NCI-H2227 treated with DMSO at 0.1 percent for 48 hours (cell line): ENCODE data around the gene GPR180.

Experiments
- DNase-seq: peaks from one replicate; lab custom pipeline; 2025; lab: John Stamatoyannopoulos, UW

GPR180 gene

DNA sequence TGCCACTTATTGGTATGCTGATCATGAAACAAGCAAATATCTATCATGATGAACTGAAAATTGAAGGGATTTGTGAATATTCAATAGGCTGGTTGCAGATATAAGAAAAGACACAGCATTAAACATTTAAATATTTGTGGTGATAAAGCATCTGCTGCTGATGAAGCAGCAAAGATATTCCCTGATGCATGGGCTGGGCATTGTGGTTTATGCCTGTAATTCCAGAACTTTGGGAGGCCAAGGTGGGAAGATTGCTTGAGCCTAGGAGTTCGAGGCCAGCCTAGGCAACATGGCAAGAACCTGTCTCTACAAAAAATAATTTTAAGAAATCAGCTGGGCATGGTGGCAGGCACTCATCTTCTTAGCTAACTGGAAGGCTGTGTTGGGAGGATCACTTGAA lies 54.5 kb downstream of the GPR180 start:
- DNase-seq, result no peak

DNA sequence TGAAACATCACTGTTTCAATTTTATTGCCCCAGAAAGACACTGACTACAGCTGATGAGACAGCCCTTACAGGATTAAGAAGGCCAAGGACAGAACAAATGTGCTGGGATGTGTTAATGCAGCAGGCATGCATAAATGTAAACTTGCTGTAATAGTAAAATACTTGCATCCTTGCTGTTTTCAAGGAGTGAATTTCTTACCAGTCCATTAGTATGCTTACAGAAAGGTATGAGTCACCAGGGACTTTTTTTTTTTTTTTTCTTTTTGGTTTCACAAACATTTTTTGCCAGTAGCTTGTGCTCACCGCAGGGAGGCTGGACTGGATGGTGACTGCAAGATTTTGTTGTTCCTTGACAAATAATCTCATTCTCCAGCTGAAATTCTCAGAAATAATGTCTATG lies 55.1 kb downstream of the GPR180 start:
- DNase-seq, result no peak

DNA sequence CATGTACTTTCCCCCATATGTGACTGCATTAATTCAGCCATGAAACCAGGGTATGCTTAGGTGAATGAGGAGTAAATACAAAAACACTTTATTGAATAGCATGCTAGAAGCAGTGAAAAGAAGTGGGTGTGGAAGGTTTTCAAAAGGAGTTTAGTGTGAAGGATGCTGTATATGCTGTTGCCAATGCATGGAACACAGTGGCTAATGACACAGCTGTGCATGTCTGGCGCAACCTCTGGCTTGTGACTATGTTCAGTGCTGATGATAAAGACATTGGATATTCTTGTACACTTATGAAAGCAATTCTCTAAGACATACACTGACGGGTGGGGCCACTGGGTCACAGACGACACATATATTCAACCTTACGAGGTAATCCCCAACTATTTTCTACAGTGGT lies 55.5 kb downstream of the GPR180 start:
- DNase-seq, result no peak

DNA sequence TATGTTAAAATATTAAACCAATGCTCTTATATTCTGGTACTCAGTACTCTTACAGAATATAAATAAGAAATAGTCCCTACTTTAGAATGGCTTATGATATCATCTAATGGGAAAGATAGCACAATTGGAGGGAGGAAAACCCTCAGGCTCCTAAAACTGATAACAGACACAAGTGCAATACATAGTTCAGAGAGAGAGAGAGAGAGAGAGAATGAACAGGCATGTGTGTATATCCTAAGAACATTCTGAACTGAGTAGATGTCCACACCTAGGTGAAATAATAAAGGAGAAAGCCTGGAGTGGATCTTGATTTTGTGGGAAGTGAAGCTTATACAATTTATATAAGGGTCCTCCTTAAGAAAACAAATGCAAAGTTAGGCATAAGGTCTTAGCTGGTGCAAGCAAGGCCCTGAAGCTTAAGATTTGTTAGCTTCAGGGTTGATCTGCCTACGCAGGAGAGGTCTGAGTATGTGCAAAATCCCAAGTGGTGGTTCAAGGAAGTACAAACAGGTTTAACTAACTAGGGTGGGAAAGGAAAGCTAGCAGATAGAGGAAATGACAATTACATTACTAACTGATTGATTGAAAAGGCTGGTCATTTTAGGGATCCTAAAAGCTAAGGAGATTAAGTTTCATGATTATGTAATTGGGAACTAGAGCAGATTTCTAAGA lies 57.4 kb downstream of the GPR180 start:
- no peak for DNase-seq

DNA sequence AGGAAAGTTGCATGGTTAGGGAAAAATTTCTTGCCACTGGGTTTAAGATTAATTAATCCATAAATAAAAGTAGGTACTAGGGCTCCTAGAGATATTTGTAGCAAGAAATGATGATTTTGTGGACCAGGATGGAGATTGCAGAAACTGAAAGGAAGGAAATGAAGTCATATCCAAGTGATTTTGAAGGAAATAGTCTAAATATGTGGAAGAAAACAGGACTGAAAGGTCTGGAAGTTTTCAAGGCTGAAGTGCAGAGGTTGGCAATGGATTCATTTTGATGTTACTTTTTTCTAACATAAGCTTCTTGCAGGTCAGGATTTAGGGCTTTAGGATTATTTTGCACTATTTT lies 57.9 kb downstream of the GPR180 start:
- DNase-seq, result no peak

DNA sequence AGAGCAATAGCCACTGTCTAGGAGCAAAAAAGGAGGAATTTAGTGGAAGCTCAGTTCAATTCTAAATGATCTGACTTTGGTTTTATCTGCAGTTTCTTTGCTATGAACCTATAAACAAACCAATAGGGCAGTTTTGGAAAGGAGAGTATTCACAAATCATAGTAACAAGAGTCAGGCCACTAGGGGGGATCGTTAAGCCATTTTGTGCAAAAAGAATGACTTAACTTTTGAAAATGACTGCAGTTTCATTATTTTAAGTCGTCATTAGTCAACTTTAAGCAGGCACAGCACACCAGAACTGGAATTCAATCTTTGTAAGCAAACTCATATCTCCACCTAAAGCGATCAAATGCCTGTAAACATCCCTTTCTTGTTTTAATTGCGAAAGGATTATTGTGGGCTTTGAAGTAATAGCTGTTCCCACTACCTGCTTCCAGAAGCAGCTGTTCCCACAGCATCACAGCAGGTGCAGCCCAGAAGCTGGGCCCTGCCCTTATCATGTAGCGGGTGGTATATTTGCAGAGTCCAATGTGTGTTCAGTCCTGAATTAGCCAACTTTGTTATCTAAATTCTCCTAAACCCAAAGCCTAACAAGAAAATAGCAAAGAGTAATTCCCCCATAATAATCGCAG lies 59.2 kb downstream of the GPR180 start:
- no peak for DNase-seq

DNA sequence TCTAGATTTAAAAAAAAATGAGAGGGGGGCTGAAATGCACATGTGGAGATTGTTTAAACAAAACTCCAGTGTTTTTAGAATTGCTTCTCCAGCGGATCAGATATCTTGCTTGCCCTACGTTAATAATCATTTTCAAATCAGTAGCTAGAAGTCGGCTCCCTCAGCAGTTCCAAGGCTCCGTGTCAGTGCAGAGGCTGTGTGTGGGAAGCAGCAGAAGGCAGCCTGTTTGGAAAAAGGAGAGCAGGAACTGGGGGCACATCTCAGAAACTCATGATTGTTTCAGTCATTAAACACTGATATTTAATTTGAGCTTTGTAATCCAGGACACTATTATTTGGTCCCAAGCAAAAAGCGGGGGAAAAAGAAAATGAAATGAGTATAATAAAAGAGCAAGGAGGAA lies 59.7 kb downstream of the GPR180 start:
- no peak for DNase-seq

DNA sequence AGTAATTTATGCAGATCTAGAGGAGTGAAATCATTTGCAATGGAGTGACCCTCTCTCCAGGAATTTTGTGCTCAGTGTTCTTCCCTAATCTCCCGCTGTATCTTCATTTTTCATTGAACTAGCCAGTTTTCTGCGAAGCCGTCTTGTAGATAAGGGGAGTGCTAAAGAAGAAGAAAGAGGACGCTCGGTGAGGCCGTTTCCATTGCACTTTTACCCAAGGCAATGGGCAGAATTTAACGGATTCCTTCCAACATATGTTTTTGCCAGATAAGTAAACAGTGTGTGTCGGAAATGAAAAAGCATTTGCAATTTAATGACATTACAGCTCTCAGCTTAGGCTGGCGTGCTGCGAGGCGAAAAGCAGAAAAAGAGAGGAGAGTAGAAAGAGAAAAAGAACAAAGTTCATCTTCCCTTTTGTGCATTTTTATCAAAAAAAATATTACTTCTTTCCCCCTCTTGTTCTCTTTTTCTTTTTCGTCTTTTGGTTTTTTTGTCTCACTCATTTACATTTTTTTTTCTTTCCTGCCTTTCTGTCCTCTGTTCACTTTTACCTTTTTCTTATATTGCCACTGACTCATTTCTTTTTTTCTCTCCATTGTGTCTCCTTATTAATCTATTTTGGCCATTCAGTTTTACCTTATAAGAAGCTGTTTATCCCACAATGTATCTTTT lies 60.8 kb downstream of the GPR180 start:
- DNase-seq, result no peak

DNA sequence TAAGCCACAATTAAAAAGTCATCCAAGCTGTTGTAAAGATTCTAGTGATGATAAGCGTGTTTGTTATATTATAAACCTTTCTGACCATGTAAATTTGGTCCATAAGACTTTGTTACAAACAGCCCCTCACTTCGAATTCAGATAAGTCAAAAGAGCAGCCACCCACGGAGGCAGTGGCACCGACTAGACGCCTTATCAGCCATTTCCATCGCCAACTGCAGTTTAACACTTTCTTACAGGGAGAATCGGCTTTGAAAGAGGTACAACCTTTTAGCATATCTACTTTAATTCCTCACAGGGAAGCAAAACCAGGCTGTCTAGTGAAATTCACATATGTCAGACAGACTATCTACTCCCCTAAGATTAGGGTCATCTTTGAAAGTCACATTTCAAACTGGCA lies 63.2 kb downstream of the GPR180 start:
- DNase-seq, result no peak

DNA sequence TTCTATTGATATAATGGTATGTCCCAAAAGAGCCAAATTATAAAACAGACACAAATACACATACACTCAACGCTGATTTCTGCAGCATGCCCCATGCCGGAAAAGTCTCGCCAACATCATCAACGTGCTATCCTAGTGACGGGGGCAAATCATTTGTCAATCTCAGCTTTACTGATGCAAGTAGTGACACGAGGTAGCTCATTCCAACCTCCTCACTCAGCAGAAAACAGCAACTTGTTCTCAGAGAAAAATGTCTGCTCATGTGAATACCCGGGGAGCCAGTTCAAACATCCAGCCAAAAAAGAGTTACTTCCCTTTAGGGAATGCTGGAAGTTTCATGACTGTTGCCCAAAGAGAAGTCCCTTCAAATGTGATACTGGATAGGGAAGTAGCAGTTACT lies 64.4 kb downstream of the GPR180 start:
- DNase-seq, result no peak

DNA sequence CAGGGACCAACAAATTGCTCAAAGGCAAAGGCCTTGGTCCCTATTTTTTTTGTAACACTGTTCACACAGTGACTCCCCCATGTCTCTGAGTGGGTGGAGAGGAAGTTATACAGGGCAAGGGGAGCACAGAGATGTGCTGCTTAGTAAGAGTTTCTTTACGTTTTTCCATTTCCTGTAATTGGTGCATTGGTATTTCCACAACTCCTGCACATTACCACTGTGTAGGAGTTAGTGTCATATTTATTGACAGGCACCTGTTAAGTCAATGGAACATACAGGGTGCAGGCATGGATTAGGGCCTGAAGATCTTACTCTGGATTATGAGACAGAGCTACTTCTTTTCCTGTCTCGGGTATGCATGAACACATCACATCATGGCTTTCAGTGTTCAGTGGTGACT lies 65.5 kb downstream of the GPR180 start:
- no peak for DNase-seq

DNA sequence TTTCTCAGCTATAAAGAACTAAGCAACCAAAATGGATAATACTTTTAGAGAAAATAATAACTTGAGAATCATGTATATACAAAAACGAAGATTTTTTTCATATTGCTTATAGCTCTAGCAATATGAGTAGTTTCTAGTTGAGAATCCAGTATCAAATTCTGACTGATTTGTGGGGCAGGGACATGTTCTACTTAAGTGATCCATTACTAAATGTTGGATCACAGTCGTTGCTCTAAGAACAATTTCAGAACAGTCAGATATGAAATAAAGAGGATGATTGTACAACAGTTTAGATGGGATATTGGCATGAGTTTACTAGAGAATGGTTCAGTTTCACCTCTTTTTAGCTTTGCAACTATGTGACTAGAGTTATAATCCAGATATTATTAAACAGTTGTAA lies 70.7 kb downstream of the GPR180 start:
- DNase-seq, result no peak

DNA sequence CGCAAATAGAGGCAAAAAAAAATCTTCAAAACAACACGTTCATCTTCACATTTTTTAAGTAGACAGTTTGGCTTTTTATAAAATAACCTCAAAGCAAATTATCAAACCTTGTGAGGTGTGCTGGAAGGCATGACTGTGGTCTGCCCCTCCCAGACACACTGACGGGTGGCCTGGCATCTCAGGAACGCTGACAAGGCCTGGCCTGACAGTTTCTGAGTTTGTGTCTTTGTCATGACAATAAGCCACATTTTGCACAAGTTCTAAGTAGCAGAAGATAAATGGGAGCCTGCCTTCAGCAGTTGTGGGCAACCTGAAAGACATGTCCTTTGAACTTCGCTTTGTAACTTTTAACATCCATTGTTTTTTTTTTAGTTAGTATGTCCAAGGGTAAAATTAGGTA lies 72.2 kb downstream of the GPR180 start:
- no peak for DNase-seq

DNA sequence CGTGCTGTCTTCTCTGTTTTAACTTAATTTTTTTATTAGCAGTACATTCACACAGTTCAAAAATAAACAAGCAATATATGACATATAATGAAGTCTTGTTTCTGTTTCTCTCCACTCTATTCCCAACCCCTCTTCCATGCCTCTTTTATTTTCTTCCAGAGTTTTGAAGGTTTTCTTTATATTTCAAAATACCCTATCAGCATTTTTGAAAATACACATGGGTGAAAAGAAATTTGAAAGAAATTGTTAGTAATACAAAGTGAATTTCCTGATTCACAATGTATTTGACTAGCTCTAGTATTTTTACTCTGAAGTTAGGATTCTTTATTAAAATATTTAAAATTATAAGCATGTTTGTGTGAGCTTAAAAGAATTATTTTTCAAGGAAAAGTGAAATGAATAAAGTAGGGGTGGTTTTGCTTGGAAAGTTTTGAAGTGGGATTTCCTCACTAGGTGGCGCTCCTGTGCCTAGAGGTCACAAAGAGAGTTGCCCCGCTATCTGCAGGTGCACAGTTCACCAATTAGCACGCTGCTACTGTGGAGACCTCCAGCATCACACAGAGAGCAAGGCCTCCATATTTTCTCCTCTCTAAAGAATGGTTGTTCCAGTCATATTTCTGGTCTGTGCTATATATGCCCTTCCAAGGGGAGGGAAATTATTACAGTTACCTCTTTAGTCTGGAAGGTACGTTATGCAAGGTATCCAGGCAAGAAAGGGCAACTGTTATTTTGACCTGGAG lies 73.1 kb downstream of the GPR180 start:
- DNase-seq, result no peak

DNA sequence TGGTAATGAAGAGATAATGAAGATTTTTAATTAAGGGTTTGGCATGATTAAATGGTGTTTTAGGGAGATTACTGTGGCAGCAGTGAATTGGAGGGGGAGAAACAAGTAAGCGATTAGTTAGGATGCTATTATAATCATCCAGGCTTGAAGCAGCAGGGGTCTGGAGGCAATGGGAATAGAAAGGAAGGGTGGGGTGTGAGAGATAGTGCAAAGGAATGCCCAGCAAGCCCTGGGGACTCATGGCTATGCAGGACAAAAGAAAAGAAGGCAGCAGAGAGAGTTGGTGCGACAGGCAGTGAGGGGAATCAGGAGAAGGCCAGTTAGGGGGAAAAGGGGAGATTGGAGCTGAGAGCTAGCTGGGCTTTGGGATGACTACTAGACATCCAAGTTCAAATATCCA lies 76.1 kb downstream of the GPR180 start:
- DNase-seq, result no peak

DNA sequence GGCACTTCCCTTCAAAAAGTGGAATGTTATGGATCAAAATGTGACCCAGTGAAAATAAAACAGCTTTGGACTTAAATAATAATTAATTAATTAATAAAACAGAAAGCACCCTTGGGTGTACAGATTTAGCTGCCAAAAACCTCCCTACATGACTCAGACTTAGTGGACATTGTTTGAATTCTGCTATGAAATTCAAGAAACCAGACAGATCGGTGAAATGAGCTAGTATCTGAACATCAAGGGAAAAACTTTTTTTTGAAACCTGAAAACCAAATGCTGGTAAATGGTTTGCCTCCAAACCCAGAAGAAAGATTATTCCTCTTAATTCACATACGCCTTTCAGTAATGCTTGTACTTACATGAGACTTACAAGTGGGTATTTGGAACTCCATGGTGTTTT lies 77.2 kb downstream of the GPR180 start:
- DNase-seq, result no peak

DNA sequence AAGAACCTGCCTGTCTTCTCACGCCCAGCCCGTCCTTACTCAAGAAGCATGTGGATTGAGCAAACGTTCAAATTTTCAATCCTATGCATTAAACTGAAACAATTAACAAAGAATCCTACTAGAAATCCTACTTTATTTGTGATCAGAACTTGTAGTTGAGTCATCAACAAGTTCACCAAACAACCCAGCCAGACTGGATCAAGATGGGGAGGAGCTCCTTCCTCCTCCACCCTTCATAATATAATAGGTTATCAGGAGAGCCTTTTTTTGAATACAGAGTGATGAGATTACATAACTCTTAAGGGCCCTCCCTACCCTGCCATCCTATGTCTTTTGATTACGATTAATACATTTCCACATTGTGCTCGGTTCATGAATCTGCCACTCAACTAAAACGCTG lies 78.0 kb downstream of the GPR180 start:
- DNase-seq, result no peak

DNA sequence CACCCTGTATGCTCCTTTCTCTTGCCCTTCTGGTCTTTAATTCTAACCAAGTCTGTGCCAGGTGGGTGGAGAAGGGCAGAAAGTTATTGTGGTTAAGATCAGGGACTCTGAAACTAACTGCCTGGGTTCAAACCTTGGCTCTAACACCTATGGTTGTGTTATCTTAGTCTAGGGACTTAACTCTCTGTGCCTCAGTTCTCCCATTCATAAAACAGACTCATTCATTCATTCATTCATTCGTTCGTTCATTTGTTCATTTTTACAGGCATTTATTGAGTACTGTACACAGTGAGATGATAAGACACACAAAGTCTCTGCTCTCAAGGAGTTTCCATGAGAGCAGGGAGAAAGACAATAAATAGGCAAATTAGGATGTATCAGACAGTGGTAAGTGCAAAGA lies 80.6 kb downstream of the GPR180 start:
- no peak for DNase-seq

DNA sequence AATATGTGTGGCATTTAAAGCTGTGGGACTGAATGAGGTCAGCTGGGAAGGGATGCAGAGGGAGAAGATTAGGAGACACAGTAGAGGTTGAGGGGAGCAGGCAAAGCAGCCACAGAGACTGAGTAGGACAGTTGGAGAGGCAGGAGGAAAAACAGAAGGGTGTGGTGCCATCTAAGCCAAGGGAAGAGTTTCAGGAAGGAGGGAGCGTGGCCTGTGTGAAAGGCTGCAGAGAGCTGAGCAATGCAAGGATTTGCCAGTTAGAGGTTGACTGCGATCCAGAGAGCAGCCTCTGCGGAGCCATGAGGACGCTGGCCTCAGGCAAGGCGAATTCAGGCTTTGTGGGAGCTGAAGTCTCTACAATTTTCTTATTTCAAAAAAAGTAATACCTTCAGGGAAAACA lies 81.8 kb downstream of the GPR180 start:
- no peak for DNase-seq
